Endothelial cell of umbilical vein (primary cell): ENCODE measurements around the gene SLC25A46.

Experiments used
- CTCF ChIP-seq, 2 donors: IDR thresholded peaks; 1 replicate in 1 of 2; 2 replicates in 1 of 2; pipeline ENCODE4 v1.5.1; 2011; ENCODE audit warnings: low read length in 2 of 2, mild to moderate bottlenecking in 2 of 2, moderate library complexity in 2 of 2, control low read depth in 1 of 2, inconsistent platforms in 1 of 2, low read depth in 1 of 2; ENCODE audit not compliant: insufficient read depth in 1 of 2; ENCODE audit errors: extremely low read depth in 1 of 2
- EZH2 ChIP-seq: IDR thresholded peaks from 2 replicates; pipeline ENCODE4 v1.6.1; 2012; ENCODE audit warnings: borderline replicate concordance, low read depth, mild to moderate bottlenecking, moderate library complexity, low read length, inconsistent platforms; ENCODE audit not compliant: severe bottlenecking
- FOS ChIP-seq: IDR thresholded peaks from 2 replicates; pipeline ENCODE4 v1.6.1; 2011; ENCODE audit warnings: mild to moderate bottlenecking, low read length, moderate library complexity, borderline replicate concordance; ENCODE audit not compliant: insufficient read depth
- MAX ChIP-seq: IDR thresholded peaks from 2 replicates; pipeline ENCODE4 v1.6.1; 2011; ENCODE audit not compliant: insufficient read depth, insufficient read length
- MYC ChIP-seq: IDR thresholded peaks from one replicate; pipeline ENCODE4 v1.6.1; 2011; ENCODE audit warnings: mild to moderate bottlenecking, low read depth, low read length
- POLR2A ChIP-seq: IDR thresholded peaks from 2 replicates; pipeline ENCODE4 v1.6.1; 2012; ENCODE audit warnings: low read depth, mild to moderate bottlenecking, control low read depth, low read length
- POLR2AphosphoS5 ChIP-seq: IDR thresholded peaks from 2 replicates; pipeline ENCODE4 v1.6.1; 2012; ENCODE audit warnings: low read depth, mild to moderate bottlenecking, control low read depth, low read length, moderate library complexity; ENCODE audit not compliant: insufficient read depth

GRCh38 chr5:110784901-110785300 is 46.1 kb downstream of the SLC25A46 start:
- TF ChIP-seq CTCF (IDR thresholded peaks at IDR 0.05; ENCODE audit: extremely low read depth in 1 of 2, insufficient read depth in 1 of 2, low read depth in 1 of 2, low read length in 2 of 2) (no peak), EZH2 (no peak), FOS (no peak), POLR2A (no peak), MAX (no peak), MYC (no peak), POLR2AphosphoS5 (no peak)
